SU-DHL-6 (cell line): Measurements from ENCODE around the gene NAPA.

ENCODE experiments used
- H2AFZ ChIP-seq: fragments of 200-600 bp; sonication (generic); 2 replicates; pipeline ENCODE4 v1.6.1; 2014; ENCODE audit warnings: low read depth, mild to moderate bottlenecking, moderate library complexity, mixed read lengths, antibody characterized with exemption, low read length; ENCODE audit not compliant: severe bottlenecking
- H3F3A ChIP-seq: fragments of 200-600 bp; shearing (Covaris generic); 2 replicates; pipeline ENCODE4 v1.6.0; 2016; ENCODE audit warnings: antibody characterized with exemption, mild to moderate bottlenecking; ENCODE audit not compliant: insufficient read depth
- H3K27ac ChIP-seq: fragments of 200-600 bp; sonication (generic); 2 replicates; pipeline ENCODE4 v1.5.1; 2016; ENCODE audit warnings: low read depth, mild to moderate bottlenecking, low read length, moderate library complexity, mixed read lengths
- H3K27me3 ChIP-seq: fragments of 200-600 bp; sonication (generic), shearing (Covaris generic); 2 replicates; pipeline ENCODE4 v1.6.0; 2014; ENCODE audit warnings: mild to moderate bottlenecking, low read length
- H3K36me3 ChIP-seq: fragments of 200-600 bp; sonication (generic); 2 replicates; pipeline ENCODE4 v1.6.1; 2014; ENCODE audit warnings: mild to moderate bottlenecking, low read length, mixed read lengths
- H3K4me2 ChIP-seq: fragments of 300-600, 200-600 bp; shearing (Covaris generic), sonication (generic); 2 replicates; pipeline ENCODE4 v1.6.0; 2014; ENCODE audit warnings: low read length, low read depth, mild to moderate bottlenecking; ENCODE audit not compliant: poor library complexity, severe bottlenecking
- H3K4me3 ChIP-seq: fragments of 200-600 bp; sonication (generic); 2 replicates; pipeline ENCODE4 v1.5.1; 2014; ENCODE audit warnings: antibody characterized with exemption, low read length, mild to moderate bottlenecking, mixed read lengths; ENCODE audit not compliant: insufficient read depth, poor library complexity, severe bottlenecking
- H3K79me2 ChIP-seq: fragments of 200-600 bp; sonication (generic); 2 replicates; pipeline ENCODE4 v1.6.1; 2014; ENCODE audit warnings: mild to moderate bottlenecking, low read length, moderate library complexity; ENCODE audit not compliant: insufficient read depth
- H3K9ac ChIP-seq: fragments of 200-600 bp; sonication (generic); 2 replicates; pipeline ENCODE4 v1.7.0; 2014; ENCODE audit warnings: mild to moderate bottlenecking, low read length
- H3K9me2 ChIP-seq: fragments of 200-600 bp; sonication (generic); replicated peaks from 2 replicates; pipeline ENCODE4 v1.6.1; 2014; ENCODE audit warnings: low read length; ENCODE audit not compliant: insufficient read depth
- H3K9me3 ChIP-seq: fragments of 200-600 bp; sonication (generic); 2 replicates; pipeline ENCODE4 v1.6.1; 2014; ENCODE audit warnings: low read length, mixed read lengths; ENCODE audit not compliant: insufficient read depth
- H4K20me1 ChIP-seq: fragments of 200-600 bp; sonication (generic); 2 replicates; pipeline ENCODE4 v1.6.1; 2014; ENCODE audit warnings: low read depth, mild to moderate bottlenecking, antibody characterized with exemption, low read length, moderate library complexity, mixed read lengths
- EZH2phosphoT487 ChIP-seq: fragments of 200-600 bp; sonication (generic), shearing (Covaris generic); conservative IDR thresholded peaks from 2 replicates; pipeline ENCODE4 v1.6.1; 2018; ENCODE audit warnings: mild to moderate bottlenecking, antibody characterized with exemption, low read length, moderate library complexity, mixed read lengths
- TF ChIP-seq, protein P1 (sequence below): fragments of 200-600 bp; sonication (generic); IDR thresholded peaks from one replicate; pipeline ENCODE4 v1.5.1; 2017; ENCODE audit warnings: antibody characterized with exemption, mild to moderate bottlenecking, low read length, moderate library complexity; ENCODE audit not compliant: insufficient read depth, poor library complexity, severe bottlenecking

NAPA gene

GRCh38 chr19:47514151-47514868 is 553 bp downstream of the NAPA start:
- peak overlapping the region; percentile 98 for H3K4me3 ChIP-seq
- H3K9me3 ChIP-seq = no peaks in the 10 kb centered on the region
- H3F3A ChIP-seq = peaks cover 11% of the 10 kb centered on the region
- H3K9ac ChIP-seq = peak overlapping the region; percentile 96
- peak overlapping the region; percentile 90 for H2AFZ ChIP-seq
- H3K79me2 ChIP-seq = peaks cover 53% of the 10 kb centered on the region
- H3K27ac ChIP-seq = 0 out of 2 replicates have a peak overlapping the region, but pooled peaks have one; percentile 13
- no peaks in the 10 kb centered on the region for H3K36me3 ChIP-seq
- H3K4me2 ChIP-seq = peak overlapping the region; percentile 76
- TF ChIP-seq, protein P1, sequence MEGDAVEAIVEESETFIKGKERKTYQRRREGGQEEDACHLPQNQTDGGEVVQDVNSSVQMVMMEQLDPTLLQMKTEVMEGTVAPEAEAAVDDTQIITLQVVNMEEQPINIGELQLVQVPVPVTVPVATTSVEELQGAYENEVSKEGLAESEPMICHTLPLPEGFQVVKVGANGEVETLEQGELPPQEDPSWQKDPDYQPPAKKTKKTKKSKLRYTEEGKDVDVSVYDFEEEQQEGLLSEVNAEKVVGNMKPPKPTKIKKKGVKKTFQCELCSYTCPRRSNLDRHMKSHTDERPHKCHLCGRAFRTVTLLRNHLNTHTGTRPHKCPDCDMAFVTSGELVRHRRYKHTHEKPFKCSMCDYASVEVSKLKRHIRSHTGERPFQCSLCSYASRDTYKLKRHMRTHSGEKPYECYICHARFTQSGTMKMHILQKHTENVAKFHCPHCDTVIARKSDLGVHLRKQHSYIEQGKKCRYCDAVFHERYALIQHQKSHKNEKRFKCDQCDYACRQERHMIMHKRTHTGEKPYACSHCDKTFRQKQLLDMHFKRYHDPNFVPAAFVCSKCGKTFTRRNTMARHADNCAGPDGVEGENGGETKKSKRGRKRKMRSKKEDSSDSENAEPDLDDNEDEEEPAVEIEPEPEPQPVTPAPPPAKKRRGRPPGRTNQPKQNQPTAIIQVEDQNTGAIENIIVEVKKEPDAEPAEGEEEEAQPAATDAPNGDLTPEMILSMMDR = no peak
- no peak for TF ChIP-seq EZH2phosphoT487
- H3K27me3 ChIP-seq = no peaks in the 10 kb centered on the region
- no peaks in the 10 kb centered on the region for H4K20me1 ChIP-seq
- no peaks in the 10 kb centered on the region for H3K9me2 ChIP-seq

DNA sequence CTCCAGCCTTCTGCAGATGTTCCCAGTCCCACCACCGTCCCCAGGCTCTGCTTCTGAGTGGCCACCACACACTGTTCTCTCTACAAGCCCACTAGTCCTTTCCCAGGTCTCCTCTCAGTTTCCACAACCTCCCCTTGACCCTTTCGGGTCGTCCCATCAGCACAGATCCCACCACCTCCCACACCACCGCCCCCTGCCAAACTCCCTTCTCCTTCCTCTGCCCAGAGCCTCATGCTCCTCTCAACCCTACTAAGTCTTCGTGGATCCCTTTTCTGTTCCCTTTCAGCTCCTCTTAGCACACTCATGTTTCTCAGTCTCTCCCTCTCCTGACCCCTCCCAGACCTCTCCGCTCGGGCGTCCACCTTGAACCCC is 1.9 kb downstream of the NAPA start:
- peaks cover 64% of the 10 kb centered on the region for H3K79me2 ChIP-seq
- no peak overlapping the region for H3K9ac ChIP-seq
- no peaks in the 10 kb centered on the region for H3K9me3 ChIP-seq
- H3K27me3 ChIP-seq = no peaks in the 10 kb centered on the region
- H3K4me3 ChIP-seq = no peak overlapping the region
- H3F3A ChIP-seq = peaks cover 6% of the 10 kb centered on the region
- H3K4me2 ChIP-seq = peak overlapping the region; percentile 76
- H3K36me3 ChIP-seq = no peaks in the 10 kb centered on the region
- H3K27ac ChIP-seq = no peak overlapping the region
- H2AFZ ChIP-seq = no peak overlapping the region
- no peaks in the 10 kb centered on the region for H4K20me1 ChIP-seq
- TF ChIP-seq, protein P1 = no peak
- no peak for TF ChIP-seq EZH2phosphoT487
- no peaks in the 10 kb centered on the region for H3K9me2 ChIP-seq

DNA sequence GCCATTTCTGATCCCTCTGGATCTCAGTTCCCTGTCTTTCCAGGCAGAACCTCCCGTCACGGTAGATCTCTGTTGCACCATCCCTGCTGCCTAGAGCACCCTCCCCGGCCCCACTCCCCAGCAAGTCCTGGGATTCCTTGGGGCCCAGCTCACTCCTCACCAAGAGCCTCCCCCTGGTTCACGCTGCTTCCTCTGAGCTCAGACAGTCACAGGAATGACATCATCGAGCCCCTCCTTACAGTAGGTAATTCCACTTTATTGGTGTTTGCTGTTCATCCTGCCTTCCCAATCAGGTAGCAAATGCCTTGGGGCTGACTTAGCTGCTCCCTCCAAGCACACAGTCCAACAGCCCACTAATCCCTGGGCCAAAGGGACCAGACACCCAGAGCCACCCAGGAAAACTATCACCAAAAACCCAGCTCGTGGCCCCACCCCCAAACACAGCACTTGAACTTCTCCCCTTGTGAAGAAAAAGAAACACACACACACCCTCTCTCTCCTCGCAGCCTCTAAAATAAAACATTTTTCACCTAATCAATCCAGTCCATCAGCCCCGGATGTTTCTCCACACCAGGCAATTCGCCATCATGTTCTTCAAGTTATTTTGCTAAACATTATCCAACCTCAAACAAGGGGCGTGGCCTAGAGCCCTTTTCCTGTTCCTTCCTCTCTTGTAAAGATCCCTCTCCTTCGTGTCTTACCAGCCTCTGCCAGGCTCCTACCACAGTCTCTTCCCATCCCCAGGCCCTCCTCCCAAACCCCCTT is 2.5 kb downstream of the NAPA start:
- Histone ChIP-seq H2AFZ (no peak overlapping the region), H3K9me2 (no peaks in the 10 kb centered on the region), H3K36me3 (no peaks in the 10 kb centered on the region), H3K9me3 (no peaks in the 10 kb centered on the region), H3K4me3 (no peak overlapping the region), H3F3A (0 out of 2 replicates have a peak, but pooled peaks cover under 1% of the 10 kb centered on the region), H3K27ac (no peak overlapping the region), H3K79me2 (peaks cover 68% of the 10 kb centered on the region), H3K4me2 (no peak overlapping the region), H4K20me1 (no peaks in the 10 kb centered on the region), H3K27me3 (no peaks in the 10 kb centered on the region), H3K9ac (no peak overlapping the region)
- no peak for TF ChIP-seq EZH2phosphoT487
- TF ChIP-seq, protein P1 = no peak
